ENCODE results near the gene ATXN1. TPM values are rescaled to one million over a fixed set of nuclear protein-coding genes. Genes with fewer than 3 reads are reported as not detected.

Gene ATXN1
- total RNA-seq, 2 experiments from 2014 or later: 27.8 to 32.8 TPM

DNA sequence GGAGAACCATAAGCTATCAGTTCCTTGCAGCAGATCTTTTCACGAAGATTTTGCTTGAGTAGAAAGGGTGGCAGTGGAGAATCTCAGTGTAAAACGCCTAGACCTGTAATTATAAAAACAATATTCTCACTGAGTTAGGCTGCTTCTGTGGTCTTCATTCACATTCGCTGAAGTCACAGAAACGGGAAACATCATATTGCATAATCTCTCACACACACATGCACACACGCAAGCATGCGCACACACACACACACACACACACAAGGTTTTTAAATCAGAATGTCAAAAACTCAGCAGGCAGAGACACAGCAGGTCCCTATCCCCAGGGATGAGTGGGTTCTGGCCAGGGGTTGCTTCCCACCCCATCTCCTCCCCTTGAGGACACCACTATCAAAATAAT is 175.5 kb downstream of the ATXN1 start:
- H3K9me3 Mint-ChIP-seq: no peaks in the 10 kb centered on the region
- DNase-seq: no peak
- no peaks in the 10 kb centered on the region for H3K27me3 Mint-ChIP-seq
- peaks cover 43% of the 10 kb centered on the region for H3K36me3 Mint-ChIP-seq
- no peak overlapping the region for H3K4me3 Mint-ChIP-seq
- peaks cover 13% of the 10 kb centered on the region for H3K4me1 Mint-ChIP-seq
- no peak overlapping the region for H3K27ac Mint-ChIP-seq

DNA sequence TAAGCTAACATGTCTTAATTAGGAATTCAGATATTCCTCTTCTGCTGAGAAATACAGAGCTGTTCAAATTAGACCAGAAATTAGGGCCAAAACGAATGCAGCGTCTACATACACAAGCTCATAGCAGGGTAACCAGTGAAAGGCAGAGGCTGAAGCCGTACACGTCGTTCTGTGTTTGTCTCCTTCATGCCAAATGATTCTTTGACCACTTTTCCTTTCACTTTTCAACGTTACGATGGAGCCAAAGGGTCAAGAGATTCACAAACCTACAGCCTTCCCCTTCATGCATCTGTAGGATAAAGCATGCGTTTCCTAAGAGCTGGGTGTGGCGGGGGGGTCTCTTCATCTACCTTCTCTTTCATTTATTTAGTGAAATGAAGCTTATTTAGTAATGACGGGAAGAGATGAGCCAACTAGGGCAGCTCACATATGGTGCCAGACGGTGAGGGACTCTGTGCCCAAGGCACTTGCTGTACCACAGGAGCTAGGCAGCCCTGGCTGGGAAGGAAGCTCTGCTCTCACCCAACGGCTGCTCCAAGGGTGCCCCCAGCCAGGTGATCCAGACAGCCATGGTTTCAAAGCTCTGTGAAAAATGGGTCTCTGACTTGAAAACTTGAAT is 178.0 kb downstream of the ATXN1 start:
- peaks cover 10% of the 10 kb centered on the region for H3K4me1 Mint-ChIP-seq
- H3K27ac Mint-ChIP-seq: no peak overlapping the region
- H3K27me3 Mint-ChIP-seq: no peaks in the 10 kb centered on the region
- peaks cover 43% of the 10 kb centered on the region for H3K36me3 Mint-ChIP-seq
- no peaks in the 10 kb centered on the region for H3K9me3 Mint-ChIP-seq
- no peak for DNase-seq
- no peak overlapping the region for H3K4me3 Mint-ChIP-seq

GRCh38 chr6:16582446-16583143 is 178.7 kb downstream of the ATXN1 start:
- Mint-ChIP-seq H3K9me3 (no peaks in the 10 kb centered on the region), H3K27me3 (no peaks in the 10 kb centered on the region), H3K27ac (no peak overlapping the region), H3K36me3 (peaks cover 41% of the 10 kb centered on the region), H3K4me3 (no peak overlapping the region), H3K4me1 (peaks cover 10% of the 10 kb centered on the region)
- no peak for DNase-seq

- Mint-ChIP-seq H3K4me1 (peaks cover 6% of the 10 kb centered on the region), H3K4me3 (no peak overlapping the region), H3K27me3 (no peaks in the 10 kb centered on the region), H3K9me3 (no peaks in the 10 kb centered on the region), H3K27ac (no peak overlapping the region), H3K36me3 (peaks cover 31% of the 10 kb centered on the region)
- no peak for DNase-seq
Observed at GRCh38 chr6:16578695-16579285, 182.5 kb downstream of the ATXN1 start.

- no peak for DNase-seq
- Mint-ChIP-seq H3K27me3 (no peaks in the 10 kb centered on the region), H3K4me1 (peaks cover 1% of the 10 kb centered on the region), H3K27ac (no peak overlapping the region), H3K4me3 (no peak overlapping the region), H3K36me3 (peaks cover 27% of the 10 kb centered on the region), H3K9me3 (no peaks in the 10 kb centered on the region)
Observed at GRCh38 chr6:16576451-16577368, 184.6 kb downstream of the ATXN1 start.

DNA sequence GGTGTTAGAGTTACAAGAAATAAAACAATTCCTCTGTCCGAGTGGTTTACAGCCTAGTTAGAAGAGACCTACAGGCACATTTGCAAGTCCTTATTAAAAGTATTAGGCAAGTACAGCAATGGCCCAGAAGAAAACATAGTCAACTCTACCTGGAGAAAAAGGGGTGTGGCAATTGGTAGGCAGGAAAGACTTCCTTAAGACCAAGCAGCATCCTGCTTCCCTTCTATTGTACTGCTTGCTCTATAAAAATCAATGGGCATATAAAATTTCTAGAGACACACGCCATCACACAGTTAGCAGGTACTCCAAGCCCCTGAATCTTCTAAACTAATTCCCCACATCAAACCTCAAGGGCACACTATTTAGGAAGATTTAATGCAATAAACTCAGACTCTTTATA is 185.6 kb downstream of the ATXN1 start:
- Mint-ChIP-seq H3K9me3 (no peaks in the 10 kb centered on the region), H3K27ac (no peak overlapping the region), H3K4me3 (no peak overlapping the region), H3K36me3 (peaks cover 25% of the 10 kb centered on the region), H3K27me3 (no peaks in the 10 kb centered on the region), H3K4me1 (peaks cover 1% of the 10 kb centered on the region)
- DNase-seq: no peak

GRCh38 chr6:16572943-16573342 is 188.3 kb downstream of the ATXN1 start:
- Mint-ChIP-seq H3K27ac (no peak overlapping the region), H3K9me3 (no peaks in the 10 kb centered on the region), H3K36me3 (peaks cover 21% of the 10 kb centered on the region), H3K27me3 (no peaks in the 10 kb centered on the region), H3K4me3 (no peak overlapping the region), H3K4me1 (peaks cover 5% of the 10 kb centered on the region)
- DNase-seq: no peak

- Mint-ChIP-seq H3K27me3 (no peaks in the 10 kb centered on the region), H3K27ac (no peak overlapping the region), H3K9me3 (no peaks in the 10 kb centered on the region), H3K4me3 (no peak overlapping the region), H3K36me3 (peaks cover 21% of the 10 kb centered on the region), H3K4me1 (peaks cover 5% of the 10 kb centered on the region)
- no peak for DNase-seq
Observed at GRCh38 chr6:16572317-16572716, 188.9 kb downstream of the ATXN1 start.

- H3K36me3 Mint-ChIP-seq: peaks cover 21% of the 10 kb centered on the region
- H3K27ac Mint-ChIP-seq: no peak overlapping the region
- no peak overlapping the region for H3K4me3 Mint-ChIP-seq
- H3K27me3 Mint-ChIP-seq: no peaks in the 10 kb centered on the region
- no peaks in the 10 kb centered on the region for H3K9me3 Mint-ChIP-seq
- peaks cover 5% of the 10 kb centered on the region for H3K4me1 Mint-ChIP-seq
- no peak for DNase-seq
Observed at GRCh38 chr6:16570946-16571345, 190.3 kb downstream of the ATXN1 start.

- Mint-ChIP-seq H3K27ac (no peak overlapping the region), H3K9me3 (no peaks in the 10 kb centered on the region), H3K36me3 (peaks cover 20% of the 10 kb centered on the region), H3K4me3 (no peak overlapping the region), H3K27me3 (no peaks in the 10 kb centered on the region), H3K4me1 (peaks cover 7% of the 10 kb centered on the region)
- no peak for DNase-seq
Observed at GRCh38 chr6:16570221-16570553, 191.1 kb downstream of the ATXN1 start.

DNA sequence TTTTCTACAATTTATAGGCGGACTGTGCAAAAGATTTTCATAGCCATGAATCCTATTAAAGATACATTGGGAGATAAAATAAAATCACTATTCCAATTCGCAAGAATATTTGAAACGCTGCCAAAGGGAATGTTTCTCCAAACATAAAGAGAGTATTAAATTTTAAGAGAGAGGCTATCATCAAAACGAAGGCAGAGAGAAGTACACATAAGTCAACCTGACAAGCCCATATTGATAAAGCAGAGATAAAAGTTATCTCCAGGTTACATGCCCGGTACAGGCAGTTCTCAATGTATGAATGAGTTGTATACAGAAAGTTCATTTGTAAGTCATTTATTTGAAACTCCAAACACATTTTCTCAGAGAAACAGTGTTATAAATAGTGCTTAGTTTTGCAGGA is 193.1 kb downstream of the ATXN1 start:
- H3K4me1 Mint-ChIP-seq: peaks cover 7% of the 10 kb centered on the region
- H3K36me3 Mint-ChIP-seq: peaks cover 13% of the 10 kb centered on the region

GRCh38 chr6:16567071-16567470 is 194.2 kb downstream of the ATXN1 start:
- Mint-ChIP-seq H3K4me3 (no peak overlapping the region), H3K27ac (no peak overlapping the region), H3K4me1 (peaks cover 6% of the 10 kb centered on the region), H3K27me3 (no peaks in the 10 kb centered on the region), H3K9me3 (no peaks in the 10 kb centered on the region), H3K36me3 (peaks cover 9% of the 10 kb centered on the region)
- no peak for DNase-seq

More for the DNA sequence above, 193.1 kb downstream of the ATXN1 start:
- no peak for DNase-seq
- Mint-ChIP-seq H3K27ac (no peak overlapping the region), H3K4me3 (no peak overlapping the region), H3K27me3 (no peaks in the 10 kb centered on the region), H3K9me3 (no peaks in the 10 kb centered on the region)

DNA sequence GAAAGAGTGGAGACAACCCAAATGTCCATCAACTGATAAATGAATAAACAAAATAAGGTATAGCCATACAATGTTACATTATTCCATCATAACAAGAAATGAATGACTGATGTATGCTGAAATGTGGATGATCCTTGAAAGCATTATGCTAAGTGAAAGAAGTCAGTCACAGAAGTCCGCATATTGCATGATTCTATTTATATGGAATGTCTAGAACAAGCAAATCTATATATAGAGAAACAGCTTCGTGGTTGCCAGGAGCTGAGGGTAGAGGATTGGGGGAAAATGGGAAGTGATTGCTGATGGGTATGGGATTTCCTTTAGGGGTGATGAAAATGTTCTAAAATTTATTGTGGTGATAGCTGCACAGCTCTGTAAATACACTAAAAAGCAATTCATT is 196.8 kb downstream of the ATXN1 start:
- DNase-seq: no peak
- Mint-ChIP-seq H3K27ac (no peak overlapping the region), H3K9me3 (no peaks in the 10 kb centered on the region), H3K36me3 (peaks cover 2% of the 10 kb centered on the region), H3K4me3 (no peak overlapping the region), H3K4me1 (peaks cover 6% of the 10 kb centered on the region), H3K27me3 (no peaks in the 10 kb centered on the region)

- peaks cover 1% of the 10 kb centered on the region for H3K36me3 Mint-ChIP-seq
- H3K4me1 Mint-ChIP-seq: peaks cover 6% of the 10 kb centered on the region
- H3K27ac Mint-ChIP-seq: no peak overlapping the region
- no peaks in the 10 kb centered on the region for H3K9me3 Mint-ChIP-seq
- H3K27me3 Mint-ChIP-seq: no peaks in the 10 kb centered on the region
- no peak overlapping the region for H3K4me3 Mint-ChIP-seq
- DNase-seq: no peak
Observed at GRCh38 chr6:16563628-16564240, 197.5 kb downstream of the ATXN1 start.

DNA sequence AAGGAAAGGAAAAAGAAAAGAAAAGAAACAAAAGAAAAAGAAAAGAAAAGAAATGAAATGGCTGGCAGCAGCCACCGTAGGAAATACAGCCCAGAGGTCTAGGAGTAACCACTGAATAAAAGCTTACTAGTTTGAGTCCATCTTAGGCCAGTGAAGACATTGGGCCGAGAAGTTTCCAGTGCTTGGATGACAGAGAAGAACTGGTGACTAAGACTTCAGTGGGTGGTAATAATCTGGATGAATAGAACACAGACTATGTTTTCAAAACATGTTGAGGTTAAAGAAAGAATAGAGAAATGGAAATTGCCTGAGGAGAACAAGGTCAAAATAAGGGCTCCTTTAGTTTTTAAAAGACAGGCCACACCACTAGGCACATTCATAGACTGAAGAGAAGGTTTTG is 198.8 kb downstream of the ATXN1 start:
- Mint-ChIP-seq H3K4me3 (no peak overlapping the region), H3K36me3 (peaks cover 1% of the 10 kb centered on the region), H3K4me1 (peaks cover 2% of the 10 kb centered on the region), H3K27ac (no peak overlapping the region), H3K9me3 (no peaks in the 10 kb centered on the region), H3K27me3 (no peaks in the 10 kb centered on the region)
- no peak for DNase-seq

Data from activated naive CD8-positive, alpha-beta T cell treated with anti-CD3 and anti-CD28 coated beads for 36 hours (primary cell).